HG03520 (cell line): ENCODE measurements around the gene SLC38A9.
"Not testable (repeated sequence)": the region's sequence is repeated elsewhere in the genome, so short reads cannot be mapped to it uniquely, and the experiment has no call there.

ENCODE experiments used
- ATAC-seq: cut with Tn5 transposase; IDR thresholded peaks from one replicate; pipeline ENCODE4 v1.9.1; 2021; ENCODE audit warnings: mild to moderate bottlenecking, moderate library complexity; ENCODE audit not compliant: unreplicated experiment

SLC38A9 gene, protein sequence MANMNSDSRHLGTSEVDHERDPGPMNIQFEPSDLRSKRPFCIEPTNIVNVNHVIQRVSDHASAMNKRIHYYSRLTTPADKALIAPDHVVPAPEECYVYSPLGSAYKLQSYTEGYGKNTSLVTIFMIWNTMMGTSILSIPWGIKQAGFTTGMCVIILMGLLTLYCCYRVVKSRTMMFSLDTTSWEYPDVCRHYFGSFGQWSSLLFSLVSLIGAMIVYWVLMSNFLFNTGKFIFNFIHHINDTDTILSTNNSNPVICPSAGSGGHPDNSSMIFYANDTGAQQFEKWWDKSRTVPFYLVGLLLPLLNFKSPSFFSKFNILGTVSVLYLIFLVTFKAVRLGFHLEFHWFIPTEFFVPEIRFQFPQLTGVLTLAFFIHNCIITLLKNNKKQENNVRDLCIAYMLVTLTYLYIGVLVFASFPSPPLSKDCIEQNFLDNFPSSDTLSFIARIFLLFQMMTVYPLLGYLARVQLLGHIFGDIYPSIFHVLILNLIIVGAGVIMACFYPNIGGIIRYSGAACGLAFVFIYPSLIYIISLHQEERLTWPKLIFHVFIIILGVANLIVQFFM

DNA sequence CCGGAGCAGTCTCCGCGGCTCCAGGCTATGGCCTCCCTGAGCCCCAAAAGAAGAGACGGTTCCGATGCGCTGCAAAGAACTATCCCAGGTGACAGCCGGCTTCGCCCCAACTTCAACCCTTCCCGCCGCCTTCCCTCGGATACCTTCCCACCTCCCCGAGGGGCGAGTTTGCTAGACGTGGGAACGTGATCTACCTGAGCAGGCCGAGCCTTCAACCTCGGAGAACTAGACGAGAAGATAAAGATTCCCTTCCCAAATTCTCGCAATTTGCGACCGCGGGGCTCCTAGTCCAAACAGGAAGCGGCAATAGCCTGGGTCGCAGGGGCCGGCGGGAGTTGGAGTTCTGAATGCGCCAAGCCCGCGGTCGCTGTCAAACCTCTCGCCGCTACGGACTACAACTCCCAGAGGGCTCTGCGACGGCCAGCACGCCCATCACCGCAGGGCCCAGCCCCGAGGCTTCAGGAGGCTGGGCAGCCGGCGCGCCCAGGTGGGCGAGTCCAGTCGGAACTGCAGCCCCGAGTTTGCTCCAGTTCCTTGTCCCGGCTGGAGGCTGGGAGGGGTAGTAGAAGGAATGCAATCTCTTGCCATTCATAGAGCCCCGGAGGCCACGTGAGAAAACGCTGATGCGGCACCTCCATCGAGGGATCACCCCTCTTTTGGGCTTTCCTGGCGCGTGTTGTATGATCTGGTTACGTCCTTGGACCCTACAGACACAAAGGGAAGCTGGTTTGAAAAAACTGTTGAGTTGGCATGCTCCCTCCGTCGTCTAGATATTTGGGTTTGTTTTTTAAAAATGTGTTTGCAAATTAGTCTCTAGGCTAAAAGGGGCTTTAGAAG lies at the start of gene SLC38A9:
Gene SLC38A9, minus strand, starts transcription at position 302 of the 837 bp plus-strand sequence. CDS start 14,366 bp downstream, outside the sequence.
- ATAC-seq = peak; percentile 99

DNA sequence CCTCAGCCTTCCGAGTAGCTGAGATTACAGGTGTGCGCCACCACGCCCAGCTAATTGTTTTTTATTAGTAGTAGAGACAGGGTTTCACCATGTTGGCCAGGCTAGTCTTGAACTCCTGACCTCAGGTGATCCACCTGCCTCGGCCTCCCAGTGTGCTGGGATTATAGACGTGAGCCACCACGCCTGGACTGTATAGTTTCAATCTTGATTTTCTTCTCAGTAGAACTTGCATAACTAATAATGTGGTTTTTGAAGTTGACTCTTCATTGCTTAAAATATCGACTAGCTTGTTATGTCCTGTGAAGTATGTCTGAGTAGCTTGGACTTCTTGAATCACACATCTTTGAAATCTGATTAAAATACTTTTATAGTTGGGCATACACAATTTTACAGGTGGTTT lies 49.6 kb upstream of the SLC38A9 start:
- not testable (repeated sequence) for ATAC-seq

DNA sequence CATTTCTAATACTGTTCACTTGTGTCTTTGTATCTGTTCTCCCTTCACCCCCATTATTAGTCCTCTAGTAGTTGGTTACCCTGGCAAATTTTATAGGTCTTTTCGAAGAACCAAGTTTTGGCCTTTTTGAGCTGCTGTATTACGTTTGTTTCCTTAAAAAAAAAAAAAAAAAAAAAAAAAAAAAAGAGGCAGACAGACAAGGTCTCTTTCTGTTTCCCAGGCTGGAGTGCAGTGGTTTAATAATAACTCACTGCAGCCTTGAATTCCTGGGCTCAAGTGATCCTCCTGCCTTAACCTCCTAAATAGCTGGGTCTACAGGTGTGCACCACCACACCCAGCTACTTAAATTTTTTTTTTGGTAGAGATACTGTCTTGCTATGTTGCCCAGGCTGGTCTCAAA lies 46.6 kb upstream of the SLC38A9 start:
- ATAC-seq = no peak

DNA sequence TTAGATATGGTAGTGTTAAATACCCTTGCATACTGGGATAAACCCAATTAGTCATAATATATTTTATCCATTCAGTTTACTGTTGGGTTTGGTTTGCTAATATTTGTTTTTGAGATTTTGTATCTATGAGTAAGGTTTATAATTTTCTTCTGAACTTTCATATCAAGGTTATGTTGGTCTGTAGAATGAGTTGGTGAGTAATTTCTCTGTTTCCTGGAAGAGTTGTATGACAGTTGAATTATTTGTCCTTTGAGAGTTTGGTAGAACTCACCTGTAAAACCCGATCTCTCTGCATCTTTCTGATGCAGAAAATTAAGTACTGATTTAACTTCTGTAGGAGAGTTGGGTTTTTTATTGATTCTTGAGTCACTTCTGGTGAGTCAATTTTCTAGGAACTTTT lies 46.1 kb upstream of the SLC38A9 start:
- no peak for ATAC-seq

DNA sequence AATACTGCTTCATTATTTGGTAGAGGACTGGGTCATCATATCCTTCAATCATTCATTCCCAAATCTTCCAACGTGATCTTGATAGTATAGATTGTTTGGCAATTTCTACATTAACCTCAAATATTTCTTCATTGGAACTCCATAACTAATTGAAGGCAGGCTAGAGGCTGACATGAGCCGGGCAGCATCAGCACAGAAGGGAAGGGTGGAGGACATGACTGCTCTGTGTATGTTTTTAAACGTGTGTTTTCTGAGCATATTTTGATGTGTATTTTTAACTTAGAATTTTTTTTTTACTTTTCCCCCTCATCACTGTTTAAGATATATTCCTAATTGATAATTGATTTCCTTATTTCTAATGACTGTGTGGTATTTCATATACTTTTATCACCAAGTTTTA lies 38.4 kb upstream of the SLC38A9 start:
- ATAC-seq = no peak

DNA sequence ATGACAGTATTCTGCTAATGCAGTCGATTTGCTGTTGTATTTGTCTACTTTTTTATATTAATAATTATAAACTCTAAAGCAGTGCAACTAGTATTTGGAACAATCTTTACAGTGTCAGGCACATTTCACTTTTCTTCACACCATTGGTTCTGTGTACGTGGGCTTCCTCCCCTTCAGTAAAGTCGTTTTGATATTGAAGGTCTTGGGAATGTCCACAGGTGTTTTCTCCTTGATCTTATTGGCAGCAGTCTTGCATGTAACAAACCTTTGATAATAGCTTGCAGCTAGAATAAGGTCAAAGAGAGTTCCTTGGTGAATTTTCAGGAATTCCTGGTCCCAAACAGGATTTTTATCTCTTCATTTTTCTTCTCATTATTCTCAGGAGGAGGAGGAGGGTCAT lies 37.9 kb upstream of the SLC38A9 start:
- ATAC-seq = no peak

DNA sequence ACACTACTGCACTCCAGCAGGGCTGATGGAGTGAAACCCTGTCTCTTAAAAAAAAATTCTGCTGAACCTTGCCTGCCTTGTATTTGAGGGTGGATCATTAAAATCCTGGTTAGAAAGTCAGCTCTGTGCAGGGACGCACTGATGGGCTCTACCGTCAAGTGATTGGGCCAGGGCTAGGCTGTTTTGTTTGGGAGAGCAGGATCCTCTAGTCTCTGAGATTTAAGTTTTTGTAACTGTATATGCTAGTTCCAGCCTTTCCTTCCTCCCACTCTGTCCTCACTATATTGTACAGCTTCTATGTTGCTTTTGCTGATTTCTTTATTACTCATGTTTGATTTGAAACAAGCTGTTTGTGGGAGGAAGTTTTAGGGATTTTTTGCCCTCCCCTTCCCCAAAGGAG lies 37.3 kb upstream of the SLC38A9 start:
- no peak for ATAC-seq

DNA sequence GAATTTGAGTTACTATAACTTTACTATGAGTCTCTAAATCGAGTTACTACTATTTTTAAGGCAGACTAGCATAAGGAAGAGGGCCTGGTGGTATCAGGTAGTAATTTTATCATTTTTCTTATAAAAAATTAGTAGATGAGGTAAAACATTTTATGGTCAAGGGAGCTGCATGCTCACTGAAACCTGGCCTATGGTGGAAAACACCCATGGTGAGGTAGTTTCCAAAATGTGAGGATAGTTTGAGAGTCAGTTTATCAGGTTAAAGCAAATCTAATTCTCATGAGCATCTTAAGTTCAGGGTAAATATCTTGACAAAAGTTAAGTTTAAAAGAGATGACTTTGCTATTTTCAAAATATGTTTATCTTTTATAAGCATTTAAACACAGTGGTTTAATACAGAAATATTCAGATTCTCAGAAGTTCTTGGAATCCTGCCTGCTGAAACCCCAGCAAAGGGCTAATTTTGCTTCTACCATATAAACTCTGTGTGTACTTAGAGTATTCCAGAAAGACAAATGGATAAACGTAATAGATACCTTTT lies 35.7 kb upstream of the SLC38A9 start:
- ATAC-seq = no peak

DNA sequence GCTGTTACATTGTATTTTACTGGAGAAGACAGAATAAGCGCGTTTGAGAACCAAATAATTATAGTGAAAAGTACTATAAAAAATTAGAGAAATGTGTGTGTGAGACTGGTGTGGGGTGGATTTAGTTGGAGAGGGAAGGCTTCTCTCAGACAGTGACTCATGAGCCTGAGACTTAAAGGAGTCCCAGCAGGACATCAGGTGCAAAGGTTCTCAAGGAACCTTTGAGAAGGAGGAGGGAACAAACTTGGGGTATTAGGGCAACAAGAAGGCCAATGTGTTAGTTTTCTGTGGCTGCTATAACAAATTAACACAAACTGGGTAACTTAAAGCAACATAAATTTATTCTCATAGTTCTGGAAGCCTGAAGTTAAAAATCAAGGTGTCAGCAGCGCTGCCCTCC lies 30.7 kb upstream of the SLC38A9 start:
- ATAC-seq = no peak

DNA sequence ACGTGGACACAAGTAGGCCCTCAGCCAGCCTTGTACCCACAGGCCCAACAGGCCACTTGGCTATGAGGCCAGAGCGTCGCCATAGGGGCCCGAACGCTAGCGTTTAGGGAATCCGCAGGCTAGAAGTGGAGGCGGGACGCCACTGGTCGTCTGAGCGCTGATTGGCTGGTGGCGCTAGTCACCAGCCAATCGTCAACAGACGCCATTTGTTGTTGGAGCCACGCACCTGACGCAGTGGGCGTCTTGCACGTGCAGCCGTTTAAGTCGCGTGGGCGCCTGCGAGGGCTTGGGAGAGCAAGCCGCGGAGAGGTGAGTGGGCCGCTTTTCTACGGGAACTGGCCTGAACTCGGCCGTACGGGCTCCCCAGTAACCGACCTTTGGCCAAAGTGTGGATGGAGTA lies 25.7 kb upstream of the SLC38A9 start, which contains the start of gene DDX4:
Gene DDX4, plus strand, starts transcription at position 269 of the 400 bp plus-strand sequence. CDS start 903 bp downstream, outside the sequence.
- no peak for ATAC-seq

DNA sequence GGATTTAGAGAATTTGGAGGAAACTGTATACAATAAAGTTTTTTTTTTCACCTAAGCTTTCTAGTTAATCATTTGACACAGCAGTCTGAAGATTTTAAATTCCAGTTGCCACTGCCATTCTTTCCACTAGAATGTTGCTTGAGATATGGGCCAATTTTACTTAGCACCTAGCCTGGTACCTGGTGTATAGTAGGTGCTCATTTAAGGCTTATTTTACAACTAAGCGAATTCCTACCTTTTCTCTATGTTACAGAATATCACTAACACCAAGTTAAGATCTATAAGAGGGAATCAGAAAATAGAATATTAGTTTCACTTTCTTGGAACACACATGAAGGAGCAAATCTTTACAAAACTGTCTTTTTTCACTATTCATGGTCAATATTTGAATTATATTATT lies 22.5 kb upstream of the SLC38A9 start:
- ATAC-seq = no peak

DNA sequence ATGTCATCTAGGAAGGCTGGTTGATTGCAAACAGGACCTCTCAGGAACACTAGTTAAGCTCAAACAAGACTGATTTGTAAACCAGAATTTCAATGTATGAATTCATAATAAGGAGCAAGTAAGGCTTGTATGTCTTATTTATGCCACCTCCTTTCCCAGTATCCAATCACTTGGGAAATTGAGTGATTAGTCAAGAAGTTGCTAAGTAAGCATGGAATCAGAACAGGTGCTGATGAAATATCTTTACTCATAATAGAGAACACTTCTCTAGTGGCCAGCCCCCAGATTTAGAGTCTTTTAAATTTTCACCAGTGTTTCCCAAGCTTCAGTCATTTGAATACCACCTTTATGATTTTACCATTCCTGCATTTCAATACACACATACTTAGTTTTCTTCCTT lies 20.5 kb upstream of the SLC38A9 start:
- no peak for ATAC-seq

DNA sequence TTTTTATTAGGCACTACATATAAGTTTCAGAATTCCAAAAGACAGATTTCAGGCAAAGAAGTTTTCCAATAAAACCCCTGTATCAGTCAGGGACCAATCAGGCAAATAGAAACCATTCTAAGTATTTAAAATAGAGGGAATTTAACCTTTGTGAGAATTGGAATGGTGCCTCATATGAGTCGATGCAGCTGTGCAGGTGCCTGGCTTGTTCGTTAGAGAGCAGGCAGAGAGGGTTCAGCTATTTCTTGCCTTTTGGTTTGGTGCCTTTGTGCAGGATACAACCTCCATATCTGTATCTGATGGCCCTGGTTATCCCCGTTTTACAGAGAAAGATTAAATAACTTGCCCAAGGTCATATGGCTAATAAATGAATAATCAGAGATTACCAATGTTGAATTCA lies 19.7 kb upstream of the SLC38A9 start:
- no peak for ATAC-seq

DNA sequence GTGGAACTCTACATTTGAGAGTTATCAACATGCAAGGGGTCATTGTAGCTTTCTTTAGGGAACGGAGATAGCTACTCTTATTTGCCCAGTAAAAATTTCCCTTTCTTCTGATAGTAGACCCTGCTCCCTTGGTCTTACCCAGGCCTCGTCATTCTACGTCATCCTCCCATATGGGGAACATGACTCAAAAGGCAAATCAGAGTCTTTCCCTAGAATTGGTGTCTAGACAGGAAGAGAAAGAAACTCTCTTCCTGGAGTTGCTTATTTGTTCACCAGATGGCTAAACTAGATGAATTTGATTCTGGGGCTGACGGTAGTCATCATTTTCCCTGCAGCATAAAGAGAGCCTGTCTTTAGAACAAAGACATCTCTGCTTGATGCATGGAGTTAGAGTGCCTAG lies 12.2 kb upstream of the SLC38A9 start:
- no peak for ATAC-seq

DNA sequence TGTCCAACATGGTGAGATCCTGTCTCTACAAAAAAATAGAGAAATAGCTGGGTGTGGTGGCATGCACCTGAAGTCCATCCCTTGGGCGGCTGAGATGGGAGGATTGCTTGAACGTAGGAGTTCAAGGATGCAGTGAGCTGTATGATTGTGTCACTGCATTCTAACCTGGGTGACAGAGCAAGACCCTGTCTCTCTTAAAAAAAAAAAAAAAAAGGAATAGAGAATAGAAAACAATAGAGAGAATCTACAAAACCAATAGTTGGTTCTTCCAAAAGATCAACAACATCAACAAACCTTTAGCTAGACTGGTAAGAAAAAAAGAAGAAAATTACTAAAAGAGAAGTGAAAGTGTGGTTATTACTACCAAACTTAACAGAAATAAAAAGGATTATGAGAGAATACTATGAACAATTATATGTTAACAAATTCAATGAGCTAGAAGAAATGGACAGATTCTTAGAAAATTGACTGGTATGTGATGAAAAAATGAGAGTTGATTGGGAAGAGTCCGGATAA lies 8.1 kb upstream of the SLC38A9 start:
- ATAC-seq = no peak

DNA sequence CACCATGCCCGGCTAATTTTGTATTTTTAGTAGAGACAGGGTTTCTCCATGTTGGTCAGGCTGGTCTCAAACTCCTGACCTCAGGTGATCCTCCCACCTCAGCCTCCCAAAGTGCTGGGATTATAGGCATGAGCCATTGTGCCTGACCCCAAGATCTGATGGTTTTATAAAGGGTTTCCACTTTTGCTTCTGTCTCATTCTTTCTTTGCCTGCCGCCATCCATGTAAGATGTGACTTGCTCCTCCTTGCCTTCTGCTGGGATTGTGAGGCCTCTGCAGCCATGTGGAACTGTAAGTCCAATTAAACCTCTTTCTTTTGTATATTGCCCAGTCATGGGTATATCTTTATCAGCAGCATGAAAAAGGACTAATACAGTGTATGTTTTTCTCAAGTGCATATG lies 6.9 kb upstream of the SLC38A9 start:
- not testable (repeated sequence) for ATAC-seq

DNA sequence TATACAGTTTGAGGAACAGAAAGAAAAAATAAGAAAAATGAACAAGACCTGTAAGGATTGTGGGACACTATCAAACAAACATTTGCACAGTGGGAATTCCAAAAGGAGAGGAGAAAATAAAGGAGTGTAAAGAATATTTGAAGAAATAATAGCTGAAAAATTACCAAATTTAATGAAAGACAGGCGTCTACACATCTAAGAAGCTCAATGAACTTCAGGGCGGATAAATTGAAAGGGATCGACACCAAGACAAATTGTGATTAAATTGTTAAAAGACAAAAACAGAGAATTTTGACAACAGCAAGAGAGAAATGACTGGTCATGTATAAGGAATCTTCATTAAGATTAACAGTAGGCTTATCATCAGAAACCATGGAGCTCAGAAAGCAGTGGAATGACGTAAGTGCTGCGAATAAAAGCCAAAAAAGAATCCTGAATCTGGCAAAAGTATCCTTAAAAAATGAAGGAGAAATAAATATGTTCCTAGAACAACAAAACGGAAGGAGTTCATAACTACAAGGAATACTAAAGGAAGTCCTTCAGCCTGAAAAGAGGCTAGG lies 3.5 kb upstream of the SLC38A9 start:
- ATAC-seq = no peak

DNA sequence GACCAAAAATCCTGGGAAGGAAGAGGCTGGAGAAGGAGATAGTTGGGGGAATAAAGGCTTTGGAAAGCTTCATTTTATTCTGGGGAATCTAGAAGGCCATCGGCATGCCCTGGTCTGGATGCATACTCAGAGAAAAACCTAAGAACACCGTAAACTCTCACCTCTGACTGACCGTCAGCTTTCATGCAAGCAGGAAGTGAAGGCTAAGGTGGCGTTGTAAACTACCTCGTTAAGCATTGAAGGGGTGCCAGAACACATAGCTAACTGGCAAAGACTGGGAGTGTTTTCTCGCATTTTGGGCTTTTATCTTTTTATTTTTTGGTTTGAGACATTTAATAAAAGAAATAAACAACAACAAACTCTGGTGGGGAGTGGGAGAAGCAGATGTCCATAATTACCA lies 2.6 kb upstream of the SLC38A9 start:
- no peak for ATAC-seq

DNA sequence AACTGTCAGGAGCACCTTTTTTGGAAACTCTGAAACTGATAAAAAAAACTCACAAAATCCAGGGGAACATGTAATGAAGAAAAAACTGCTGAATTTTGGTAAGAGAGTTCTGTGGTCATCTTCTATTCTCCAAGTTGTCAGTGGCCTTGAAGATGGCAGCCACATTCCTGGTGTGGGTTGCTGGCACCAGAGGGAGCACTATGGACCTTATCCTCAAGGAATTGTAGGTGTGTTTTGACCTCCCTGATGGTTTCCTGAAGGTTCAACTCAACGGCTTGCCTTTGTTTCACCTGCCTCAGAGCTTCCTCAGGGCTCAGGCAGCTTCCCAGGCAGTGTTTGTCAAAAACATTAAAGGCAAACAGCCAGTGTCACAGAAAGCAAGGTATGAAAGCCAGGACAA lies 2.2 kb upstream of the SLC38A9 start:
- no peak for ATAC-seq

DNA sequence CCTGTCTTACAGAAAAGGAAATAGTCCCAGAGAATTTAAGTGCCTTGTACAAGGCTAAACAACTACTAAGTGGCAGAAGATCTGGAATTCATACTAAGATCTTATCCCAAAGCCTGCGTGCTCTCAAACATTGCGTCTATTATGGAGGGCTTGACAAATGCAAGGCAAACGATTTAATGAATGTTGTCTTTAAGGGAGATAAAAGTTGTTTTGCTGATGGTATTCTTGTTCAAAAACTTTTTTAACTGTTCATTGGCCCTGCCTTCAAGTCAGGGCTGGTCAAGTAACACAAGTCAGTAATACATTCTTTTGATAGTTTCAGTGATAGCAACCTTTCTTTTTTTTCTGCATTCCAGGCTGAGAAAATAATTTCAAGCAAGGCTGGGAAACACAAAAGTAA lies 1.7 kb upstream of the SLC38A9 start:
- ATAC-seq = no peak

DNA sequence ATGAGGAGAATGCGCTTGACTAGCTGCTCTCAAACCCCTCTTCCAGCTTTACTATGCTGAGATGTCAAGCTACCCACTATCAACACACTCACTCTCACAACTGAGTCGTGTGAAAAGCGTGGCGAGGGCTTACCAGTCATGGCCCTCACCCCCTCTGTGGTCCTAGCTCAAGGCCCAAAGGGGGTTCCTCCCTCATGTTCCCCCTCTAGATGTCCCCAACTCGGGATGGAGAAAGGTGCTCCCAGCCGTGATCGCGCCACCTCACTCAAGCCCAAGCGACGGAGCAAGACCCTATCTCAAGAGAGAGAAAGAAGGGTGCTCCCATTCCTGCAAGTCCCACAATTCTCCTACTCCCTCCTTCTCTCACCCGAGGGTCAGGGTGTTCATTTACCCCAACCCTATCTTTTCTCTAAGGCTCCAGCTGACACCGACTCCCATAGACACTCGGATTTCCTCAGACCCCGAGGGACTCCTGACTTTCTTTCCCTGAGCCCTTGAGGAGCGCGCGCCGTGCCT lies 559 bp downstream of the SLC38A9 start:
- no peak for ATAC-seq
